Adrenal gland (tissue), 12 donors: ENCODE measurements around the gene GLOD5. TPM values are rescaled to one million over a fixed set of nuclear protein-coding genes. Genes with fewer than 3 reads are reported as not detected.

Experiments
- DNase-seq, 7 donors: peaks; one replicate each; pipeline ENCODE4 v3.0.0-alpha.2; 2019 to 2020
- H3K27ac ChIP-seq, 5 donors: fragments of 200-600 bp; sonication (generic) in 4 of 5; 1 replicate in 3 of 5; 2 replicates in 2 of 5; pipeline versions ENCODE4 v1.5.1 to v1.8.0; 2016 to 2020; ENCODE audit warnings: mild to moderate bottlenecking in 1 of 5
- H3K27me3 ChIP-seq: fragments of 200-600 bp; 2 replicates; pipeline ENCODE4 v1.8.0; 2021
- H3K36me3 ChIP-seq, 2 donors: fragments of 200-600 bp; replicated peaks in 1 of 2; 1 replicate in 1 of 2; 2 replicates in 1 of 2; pipeline versions ENCODE4 v1.5.1 to v1.8.0; 2018 to 2022
- H3K4me1 ChIP-seq, 2 donors: fragments of 200-600 bp; replicated peaks in 1 of 2; 1 replicate in 1 of 2; 2 replicates in 1 of 2; pipeline versions ENCODE4 v1.5.1 to v1.8.0; 2018 to 2021
- H3K4me3 ChIP-seq, 4 donors: fragments of 200-600 bp; sonication (generic) in 3 of 4; one replicate each; pipeline ENCODE4 v1.5.1; 2016 to 2018
- H3K9me3 ChIP-seq, 3 donors: fragments of 200-600 bp; sonication (generic) in 1 of 3; replicated peaks in 1 of 3; 1 replicate in 2 of 3; 2 replicates in 1 of 3; pipeline versions ENCODE4 v1.5.1 to v1.8.0; 2016 to 2021
- POLR2A ChIP-seq, 2 donors: fragments of 450-650 bp; IDR thresholded peaks; one replicate each; pipeline ENCODE4 v1.6.1; 2017; ENCODE audit warnings: antibody characterized with exemption in 2 of 2, mild to moderate bottlenecking in 2 of 2, moderate library complexity in 1 of 2
- WGBS, 4 donors: extraction: QIAGEN DNeasy Blood & Tissue Kit in 2 of 4; methylation state at CpG; one replicate each; pipeline versions ENCODE4 v1.1.5 to v1.1.7; 2013 to 2017; 5-methylcytosine and 5-hydroxymethylcytosine counted together
- intact Hi-C, 2 donors: fragments of 100-400 bp; cut with DNase I; formaldehyde crosslinking; loops; one replicate each; pipeline versions ENCODE4 v1.14.1 to v1.15.0; 2022 to 2023
- polyA plus RNA-seq, 3 donors: library from polyadenylated mRNA; stranded (reverse); fragments of 200-250 nt in 2 of 3; fragments of 350-450 nt in 1 of 3; fragmentation: Illumina TruSeq in 1 of 3; extraction: RNeasy Lipid Tissue Mini Kit (QIAGEN cat#74804) in 1 of 3; gene quantifications; one replicate each; pipeline ENCODE4 v1.2.3, GENCODE V29; 2013 to 2014
- total RNA-seq, 9 donors: library from RNA; depleted of rRNA in 4 of 9; stranded (reverse); fragments of >200 nt in 4 of 9; fragments of 120-200 nt in 1 of 9; fragmentation: NEBNext Ultra II Directional in 1 of 9; extraction: Animal tissue kit (Norgen Biotek cat#: 25700) in 1 of 9; gene quantifications; one replicate each; pipeline versions ENCODE4 v1.1.0 to v1.2.4, GENCODE V29; 2013 to 2023
- TF ChIP-seq, protein P1 (sequence below), 6 experiments: fragments of 450-650 bp in 4 of 6; fragments of 200-600 bp in 2 of 6; sonication (generic) in 1 of 6; IDR thresholded peaks; 1 replicate in 5 of 6; 2 replicates in 1 of 6; pipeline versions ENCODE4 v1.5.1 to v1.8.0; 2016 to 2021; ENCODE audit warnings: antibody characterized with exemption in 6 of 6, mild to moderate bottlenecking in 2 of 6, moderate library complexity in 1 of 6
- donor health status: healthy with polysubstance abuse.
- donor health status: Bipolar disorder and iron deficiency.
- donor health status: DM: yes; HTN: yes; CAD: no.
- donor health status: DM: no; HTN: no; CAD: no.
- donor health status: DM: no; HTN: no; CAD: no.
- donor health status: DM: yes; HTN: yes; CAD: no.

GLOD5 gene
- total and polyA plus RNA-seq, 12 donors, result 0.94 TPM; not detected in 11

DNA sequence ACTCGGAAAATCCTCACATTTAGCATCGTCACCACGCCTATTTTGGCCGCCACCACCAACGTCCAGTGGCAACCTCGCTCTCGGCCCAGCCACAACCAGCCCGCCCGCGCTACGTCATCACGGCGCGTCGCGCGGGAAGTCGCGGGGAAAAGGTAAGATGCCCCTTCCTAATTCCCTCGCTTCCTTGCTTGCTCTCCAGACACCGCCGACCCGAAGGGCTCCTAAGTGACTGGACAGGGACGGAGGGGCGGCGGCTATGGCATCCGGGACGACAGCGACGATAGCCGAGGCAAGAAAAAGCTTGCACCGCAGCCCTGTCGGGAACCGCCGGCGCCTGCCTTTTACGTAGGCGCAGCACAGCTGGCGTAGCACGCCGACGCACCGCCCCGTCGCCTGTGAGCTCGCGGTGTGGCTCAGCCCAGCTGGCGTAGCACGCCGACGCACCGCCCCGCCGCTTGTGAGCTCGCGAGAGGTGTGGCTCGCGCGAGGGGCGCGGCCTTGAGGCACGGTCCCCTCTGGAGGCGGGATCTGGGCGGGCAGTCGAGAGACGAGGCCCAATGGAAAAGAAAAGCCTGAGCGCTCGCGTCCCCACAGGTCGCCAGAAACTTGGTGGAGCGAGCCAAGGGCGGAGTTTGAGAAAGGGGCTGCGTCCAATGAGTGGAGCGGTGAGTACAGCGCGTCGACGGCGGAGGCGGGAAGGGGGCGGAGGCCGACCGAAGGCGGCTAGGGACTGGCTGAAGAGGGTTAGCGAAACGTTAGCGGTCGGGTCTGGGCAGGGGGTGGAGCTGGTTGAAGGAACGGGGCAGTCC lies 39.9 kb downstream of the GLOD5 start, which contains the start of gene HDAC6:
TSS of gene HDAC6 (plus strand) at position 788 of the 809 bp plus-strand sequence. CDS start 626 bp downstream, outside the sequence.
- intact Hi-C loops, result no loop called here
- peak within 1 kb of the TSS; percentile 84 to 100 (median 96) for H3K27ac ChIP-seq
- 0 to 50% (median 14%) methylated on average over 14 to 89 of the region's 89 CpGs for WGBS, 4 donors

DNA sequence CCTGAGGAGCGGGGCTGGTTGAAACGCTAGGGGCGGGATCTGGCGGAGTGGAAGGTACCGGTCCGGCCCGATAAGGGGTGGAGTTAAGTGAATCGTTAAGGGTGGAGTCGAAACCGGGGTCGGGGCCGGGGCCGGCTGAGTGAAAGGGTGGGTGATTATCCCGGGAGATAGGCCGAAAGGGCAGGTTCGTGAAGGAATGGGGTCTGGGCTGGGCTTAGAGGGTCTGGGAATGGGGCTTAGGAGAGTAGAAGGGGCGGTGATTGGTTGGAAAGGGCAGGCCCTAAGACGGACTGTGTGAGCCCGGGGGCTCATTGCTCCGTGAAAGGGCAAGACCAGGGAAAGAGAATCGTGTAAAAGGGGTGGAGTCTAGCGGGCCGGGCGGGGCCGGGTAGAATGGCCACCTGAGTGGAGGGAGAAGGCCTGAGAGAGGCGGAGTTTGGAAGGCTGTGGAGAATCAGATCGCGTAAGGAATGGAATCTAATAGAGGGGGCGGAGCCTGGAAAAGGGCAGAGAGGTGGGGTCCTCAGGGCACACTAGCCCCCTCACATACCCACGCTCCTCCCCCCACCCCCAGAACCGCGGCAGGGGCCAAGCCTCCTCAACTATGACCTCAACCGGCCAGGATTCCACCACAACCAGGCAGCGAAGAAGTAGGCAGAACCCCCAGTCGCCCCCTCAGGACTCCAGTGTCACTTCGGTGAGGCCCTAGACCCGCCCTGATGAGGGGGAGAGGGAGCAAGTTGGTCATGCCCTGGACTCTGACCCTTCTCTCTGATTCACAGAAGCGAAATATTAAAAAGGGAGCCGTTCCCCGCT lies 40.8 kb downstream of the GLOD5 start:
- 2 to 50% (median 20%) methylated on average over 25 to 40 of the region's 40 CpGs for WGBS, 4 donors
- Histone ChIP-seq H3K36me3 (peaks cover 0 to 9% of the 10 kb centered on the region in 2 donors), H3K9me3 (no peaks in the 10 kb centered on the region), H3K27ac (peak overlapping the region; percentile 82 to 100 (median 94)), H3K4me3 (peak overlapping the region in 2 of 4 donors; percentile 30 to 61), H3K4me1 (no peaks in the 10 kb centered on the region), H3K27me3 (no peaks in the 10 kb centered on the region)
- intact Hi-C loops, result no loop called here
- DNase-seq, result peak; percentile 77 to 93 (median 89)
- TF ChIP-seq, protein P1, sequence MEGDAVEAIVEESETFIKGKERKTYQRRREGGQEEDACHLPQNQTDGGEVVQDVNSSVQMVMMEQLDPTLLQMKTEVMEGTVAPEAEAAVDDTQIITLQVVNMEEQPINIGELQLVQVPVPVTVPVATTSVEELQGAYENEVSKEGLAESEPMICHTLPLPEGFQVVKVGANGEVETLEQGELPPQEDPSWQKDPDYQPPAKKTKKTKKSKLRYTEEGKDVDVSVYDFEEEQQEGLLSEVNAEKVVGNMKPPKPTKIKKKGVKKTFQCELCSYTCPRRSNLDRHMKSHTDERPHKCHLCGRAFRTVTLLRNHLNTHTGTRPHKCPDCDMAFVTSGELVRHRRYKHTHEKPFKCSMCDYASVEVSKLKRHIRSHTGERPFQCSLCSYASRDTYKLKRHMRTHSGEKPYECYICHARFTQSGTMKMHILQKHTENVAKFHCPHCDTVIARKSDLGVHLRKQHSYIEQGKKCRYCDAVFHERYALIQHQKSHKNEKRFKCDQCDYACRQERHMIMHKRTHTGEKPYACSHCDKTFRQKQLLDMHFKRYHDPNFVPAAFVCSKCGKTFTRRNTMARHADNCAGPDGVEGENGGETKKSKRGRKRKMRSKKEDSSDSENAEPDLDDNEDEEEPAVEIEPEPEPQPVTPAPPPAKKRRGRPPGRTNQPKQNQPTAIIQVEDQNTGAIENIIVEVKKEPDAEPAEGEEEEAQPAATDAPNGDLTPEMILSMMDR (IDR thresholded peaks at IDR 0.05), result peak in 1 of 6 experiments; percentile 9
- TF ChIP-seq POLR2A (IDR thresholded peaks at IDR 0.05), result peak; percentile 55 to 82

More for the DNA sequence above, 39.9 kb downstream of the GLOD5 start, which contains the start of gene HDAC6:
- TF ChIP-seq POLR2A (IDR thresholded peaks at IDR 0.05), result peak; percentile 2 to 38
- TF ChIP-seq, protein P1 (IDR thresholded peaks at IDR 0.05), result peak in 1 of 6 experiments; percentile 6
- Histone ChIP-seq H3K4me1 (no peaks in the 10 kb centered on the region), H3K36me3 (peaks cover 0 to 4% of the 10 kb centered on the region in 2 donors), H3K9me3 (no peaks in the 10 kb centered on the region), H3K4me3 (peak within 1 kb of the TSS in 3 of 4 donors; percentile 30 to 64 (median 40)), H3K27me3 (no peaks in the 10 kb centered on the region)
- DNase-seq, result peak; percentile 95 to 98 (median 97)

DNA sequence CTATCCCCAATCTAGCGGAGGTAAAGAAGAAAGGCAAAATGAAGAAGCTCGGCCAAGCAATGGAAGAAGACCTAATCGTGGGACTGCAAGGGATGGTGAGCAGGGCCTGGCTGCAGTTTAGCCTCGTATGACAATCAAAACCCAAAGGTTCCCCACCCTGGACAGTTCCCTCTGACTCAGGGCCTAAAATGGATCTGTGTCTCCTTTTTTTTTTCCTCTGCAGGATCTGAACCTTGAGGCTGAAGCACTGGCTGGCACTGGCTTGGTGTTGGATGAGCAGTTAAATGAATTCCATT lies 41.3 kb downstream of the GLOD5 start:
- Histone ChIP-seq H3K9me3 (no peaks in the 10 kb centered on the region), H3K4me3 (peak overlapping the region in 2 of 4 donors; percentile 30 to 61), H3K27me3 (no peaks in the 10 kb centered on the region), H3K4me1 (no peaks in the 10 kb centered on the region), H3K27ac (peak overlapping the region in 4 of 5 donors; percentile 82 to 100 (median 96)), H3K36me3 (peaks cover 0 to 9% of the 10 kb centered on the region in 2 donors)
- DNase-seq, result no peak
- intact Hi-C loops, result no loop called here
- no peak for TF ChIP-seq POLR2A (IDR thresholded peaks at IDR 0.05)
- TF ChIP-seq, protein P1 (IDR thresholded peaks at IDR 0.05), result no peak
- 40 to 60% (median 50%) methylated on average over 4 of the region's 4 CpGs; no CpG with 5 or more reads in 1 of the 4 donors for WGBS, 4 donors

DNA sequence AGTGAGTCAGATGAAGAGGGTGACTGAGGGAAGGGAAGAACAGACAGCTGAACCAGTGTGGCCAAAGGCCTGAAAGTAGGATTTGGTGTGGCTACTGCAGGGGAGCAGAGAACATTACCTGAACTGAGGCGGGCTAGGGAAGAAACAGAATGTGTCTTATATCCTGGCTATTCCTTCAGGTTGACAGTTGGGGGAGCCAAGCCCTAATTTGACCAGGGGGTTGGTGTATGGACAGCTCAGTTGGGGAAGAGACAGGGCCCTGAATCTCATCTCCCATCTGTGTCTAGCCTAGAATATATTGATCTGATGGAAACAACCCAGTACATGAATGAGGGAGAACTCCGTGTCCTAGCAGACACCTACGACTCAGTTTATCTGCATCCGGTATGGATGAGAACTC lies 44.5 kb downstream of the GLOD5 start:
- intact Hi-C loops, result no loop called here
- no peaks in the 10 kb centered on the region for H3K4me1 ChIP-seq
- peaks cover 0 to 9% of the 10 kb centered on the region in 2 donors for H3K36me3 ChIP-seq
- H3K27me3 ChIP-seq, result no peaks in the 10 kb centered on the region
- DNase-seq, result no peak
- TF ChIP-seq, protein P1 (IDR thresholded peaks at IDR 0.05), result no peak
- no peak for TF ChIP-seq POLR2A (IDR thresholded peaks at IDR 0.05)
- no peak overlapping the region for H3K4me3 ChIP-seq
- H3K27ac ChIP-seq, result no peak overlapping the region
- no peaks in the 10 kb centered on the region for H3K9me3 ChIP-seq
- 82 to 100% (median 93%) methylated on average over 3 to 4 of the region's 4 CpGs for WGBS, 4 donors
